ENCODE data around the gene ITGB2. TPM values are rescaled to one million over a fixed set of nuclear protein-coding genes. Genes with fewer than 3 reads are reported as not detected.
"Not testable (repeated sequence)": the region's sequence is repeated elsewhere in the genome, so short reads cannot be mapped to it uniquely, and the experiment has no call there.

The ITGB2 gene
- polyA plus RNA-seq, 3 donors, result 8.8 to 13.0 (median 10.5) TPM

DNA sequence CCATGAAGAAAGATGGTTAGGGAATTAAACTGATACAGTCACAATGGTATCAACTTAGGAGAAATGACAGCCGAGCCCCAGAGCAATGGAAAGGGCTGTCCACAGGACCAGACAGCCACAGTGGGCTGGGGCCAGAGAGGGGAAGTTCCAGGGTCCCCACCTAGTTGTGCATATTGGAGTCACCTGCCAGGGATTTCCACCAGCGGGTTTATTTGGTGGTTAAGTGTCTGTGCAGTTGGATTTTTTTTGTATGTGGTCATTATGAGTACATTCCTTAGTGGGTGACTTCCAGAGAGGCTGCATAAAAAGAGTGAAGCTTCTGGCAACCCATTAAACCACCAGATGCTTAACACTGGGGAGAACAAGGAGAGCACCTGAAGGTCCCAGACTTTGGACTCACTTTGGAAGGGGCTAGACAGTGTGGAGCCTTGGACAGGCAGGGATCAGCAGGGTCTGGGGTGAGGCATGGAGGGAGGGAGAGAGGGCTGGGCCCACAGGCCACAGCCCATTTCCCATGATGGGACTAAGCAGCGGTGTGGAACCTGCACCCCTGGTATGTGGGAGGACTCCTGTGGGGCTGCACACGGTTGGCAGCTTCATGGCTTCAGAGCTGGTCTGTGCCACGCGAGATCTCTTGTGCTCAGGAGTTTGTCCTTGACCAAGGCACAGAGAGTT, 39.4 kb downstream of the ITGB2 start:
- DNase-seq (ENCODE audit: extremely low read depth in 1 of 11, low read depth in 9 of 11, low spot score in 4 of 11), result no peak

DNA sequence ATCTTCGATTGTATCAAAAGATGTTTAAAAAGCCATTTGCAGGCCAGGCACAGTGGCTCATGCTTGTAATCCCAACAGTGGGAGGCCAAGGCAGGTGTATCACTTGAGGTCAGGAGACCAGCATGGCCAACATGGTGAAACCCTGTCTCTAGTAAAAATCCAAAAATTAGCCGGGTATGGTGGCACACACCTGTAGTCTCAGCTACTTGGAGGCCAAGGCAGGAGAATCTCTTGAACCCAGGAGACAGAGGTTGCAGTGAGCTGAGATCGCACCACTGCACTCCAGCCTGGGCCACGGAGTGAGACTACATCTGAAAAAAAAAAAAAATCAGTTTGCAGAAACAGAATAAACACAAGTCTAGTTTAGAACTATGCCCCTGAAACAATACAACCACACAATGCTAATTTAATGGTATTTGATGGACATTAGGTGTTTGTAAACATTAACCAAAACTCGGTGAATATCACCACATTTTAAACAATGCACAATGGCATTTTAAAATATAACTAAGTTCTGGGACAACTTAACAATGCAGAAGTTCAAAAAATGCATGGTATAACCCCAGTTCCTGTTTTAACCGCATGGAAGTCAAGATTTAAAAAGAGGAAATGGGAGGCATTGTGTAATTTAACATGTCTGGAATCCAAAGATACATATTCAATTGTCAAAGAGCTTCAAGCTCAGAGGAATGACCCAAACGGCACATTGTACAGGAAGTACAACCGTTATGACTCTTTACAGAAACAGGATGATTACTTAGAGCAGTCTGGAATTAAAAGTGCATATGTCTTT, 40.1 kb downstream of the ITGB2 start:
- DNase-seq (ENCODE audit: extremely low read depth in 1 of 11, low read depth in 9 of 11, low spot score in 4 of 11), result no peak

DNA sequence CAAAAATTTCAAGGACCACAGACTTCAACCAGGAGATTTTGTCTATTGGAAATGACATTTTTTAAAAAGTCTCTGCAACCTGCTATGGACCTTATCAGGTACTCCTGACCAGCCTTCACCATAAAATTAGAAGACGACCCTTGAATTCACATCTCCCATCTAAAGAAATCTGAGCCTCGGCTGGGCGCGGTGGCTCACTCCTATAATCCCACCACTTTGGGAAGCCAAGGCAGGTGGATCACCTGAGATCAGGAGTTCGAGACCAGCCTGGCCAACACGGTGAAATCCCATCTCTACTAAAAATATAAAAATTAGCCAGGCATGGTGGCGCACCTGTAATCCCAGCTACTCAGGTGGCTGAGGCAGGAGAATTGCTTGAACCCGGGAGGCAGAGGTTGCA, 41.5 kb downstream of the ITGB2 start:
- DNase-seq (ENCODE audit: extremely low read depth in 1 of 11, low read depth in 9 of 11, low spot score in 4 of 11), result not testable (repeated sequence)

DNA sequence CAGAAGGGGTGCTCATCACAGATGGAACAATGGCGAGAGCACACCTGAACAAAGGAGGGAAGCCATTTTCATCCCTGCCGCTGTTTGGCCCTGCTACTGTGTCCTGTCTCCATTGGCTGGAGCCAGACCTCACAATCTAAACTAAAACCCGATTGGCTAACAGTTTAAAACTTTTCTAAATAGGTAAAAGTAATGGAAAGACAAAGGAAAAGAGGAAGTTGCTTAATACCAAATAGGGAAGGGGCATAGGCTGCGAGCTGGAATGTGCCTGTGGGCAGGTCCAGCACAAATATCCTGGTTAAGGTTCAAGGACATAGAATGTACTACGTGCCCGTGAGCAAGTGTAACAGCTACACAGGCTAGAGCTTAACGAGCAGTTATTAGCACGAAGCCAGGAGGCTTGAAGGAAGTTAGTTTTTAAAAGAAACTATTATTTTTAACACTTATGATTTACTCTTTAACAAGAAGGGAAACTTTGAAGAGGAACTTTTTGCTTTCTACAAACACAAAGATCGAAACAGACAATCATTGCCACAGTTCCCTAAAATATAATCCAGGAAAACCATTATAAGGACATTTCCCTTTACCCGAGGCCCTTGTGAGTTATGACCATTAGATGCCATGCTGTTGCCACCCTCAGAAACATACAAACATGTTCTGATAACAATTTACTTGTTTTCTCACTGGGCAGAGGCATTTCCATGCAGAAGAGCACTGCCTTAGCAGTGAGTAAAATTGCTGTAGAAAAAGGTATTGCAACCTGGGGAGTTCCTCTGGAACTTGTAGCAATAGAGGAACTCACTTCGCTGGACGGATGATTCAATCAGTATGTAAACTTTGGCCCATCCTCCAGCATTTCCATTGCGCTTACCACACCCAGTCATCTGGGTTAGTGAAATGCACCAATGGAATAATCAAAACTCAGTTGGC, 42.4 kb downstream of the ITGB2 start:
- DNase-seq (ENCODE audit: extremely low read depth in 1 of 11, low read depth in 9 of 11, low spot score in 4 of 11), result no peak

DNA sequence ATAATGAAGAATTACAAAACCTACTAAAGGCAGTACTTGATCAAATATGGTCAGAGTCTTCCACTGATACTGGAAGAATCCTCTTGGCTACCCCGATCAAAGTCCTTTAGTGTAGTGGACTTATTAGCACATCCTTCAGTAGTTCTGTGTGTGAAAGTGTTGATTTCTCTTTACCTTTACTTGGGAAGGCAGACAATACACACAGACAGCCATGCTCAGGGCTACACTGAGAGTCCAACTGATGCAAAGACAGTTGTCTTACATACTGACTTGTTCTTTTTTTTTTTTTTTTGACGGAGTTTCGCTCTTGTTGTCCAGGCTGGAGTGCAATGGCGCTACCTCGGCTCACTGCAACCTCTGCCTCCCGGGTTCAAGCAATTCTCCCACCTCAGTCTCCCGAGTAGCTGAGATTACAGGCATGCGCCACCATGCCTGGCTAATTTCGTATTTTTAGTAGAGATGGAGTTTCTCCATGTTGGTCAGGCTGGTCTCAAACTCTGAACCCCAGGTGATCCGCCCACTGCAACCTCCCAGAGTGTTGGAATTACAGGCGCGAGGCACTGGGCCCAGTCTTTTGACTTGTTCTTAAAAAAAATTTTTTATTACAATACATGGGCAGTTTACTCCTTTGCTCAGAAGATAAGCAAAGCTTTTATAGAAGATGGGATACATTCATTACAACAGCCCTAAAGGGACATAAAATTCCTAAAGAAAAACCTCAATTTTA, 43.7 kb downstream of the ITGB2 start:
- DNase-seq (ENCODE audit: extremely low read depth in 1 of 11, low read depth in 9 of 11, low spot score in 4 of 11), result no peak

DNA sequence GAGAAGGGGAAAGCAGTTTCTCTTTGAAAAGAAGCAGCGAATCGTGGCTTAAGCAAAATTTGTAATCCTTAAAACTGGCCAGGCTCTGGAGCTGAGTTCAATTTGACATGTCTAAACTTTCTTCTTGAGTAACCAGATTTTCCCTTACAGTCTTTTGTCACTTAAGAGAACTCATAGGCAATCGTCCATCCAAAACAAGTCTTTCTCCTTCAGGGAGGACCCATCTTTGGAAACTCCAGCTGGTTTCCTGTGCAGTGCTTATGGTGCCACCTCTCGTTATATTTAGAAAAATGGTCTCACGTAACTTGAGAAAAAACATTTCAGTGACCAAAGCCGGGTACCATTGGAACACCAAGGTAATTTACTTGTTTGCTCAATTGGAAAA, 45.4 kb downstream of the ITGB2 start:
- DNase-seq (ENCODE audit: extremely low read depth in 1 of 11, low read depth in 9 of 11, low spot score in 4 of 11), result peak in 1 of 11 donors; percentile 25

DNA sequence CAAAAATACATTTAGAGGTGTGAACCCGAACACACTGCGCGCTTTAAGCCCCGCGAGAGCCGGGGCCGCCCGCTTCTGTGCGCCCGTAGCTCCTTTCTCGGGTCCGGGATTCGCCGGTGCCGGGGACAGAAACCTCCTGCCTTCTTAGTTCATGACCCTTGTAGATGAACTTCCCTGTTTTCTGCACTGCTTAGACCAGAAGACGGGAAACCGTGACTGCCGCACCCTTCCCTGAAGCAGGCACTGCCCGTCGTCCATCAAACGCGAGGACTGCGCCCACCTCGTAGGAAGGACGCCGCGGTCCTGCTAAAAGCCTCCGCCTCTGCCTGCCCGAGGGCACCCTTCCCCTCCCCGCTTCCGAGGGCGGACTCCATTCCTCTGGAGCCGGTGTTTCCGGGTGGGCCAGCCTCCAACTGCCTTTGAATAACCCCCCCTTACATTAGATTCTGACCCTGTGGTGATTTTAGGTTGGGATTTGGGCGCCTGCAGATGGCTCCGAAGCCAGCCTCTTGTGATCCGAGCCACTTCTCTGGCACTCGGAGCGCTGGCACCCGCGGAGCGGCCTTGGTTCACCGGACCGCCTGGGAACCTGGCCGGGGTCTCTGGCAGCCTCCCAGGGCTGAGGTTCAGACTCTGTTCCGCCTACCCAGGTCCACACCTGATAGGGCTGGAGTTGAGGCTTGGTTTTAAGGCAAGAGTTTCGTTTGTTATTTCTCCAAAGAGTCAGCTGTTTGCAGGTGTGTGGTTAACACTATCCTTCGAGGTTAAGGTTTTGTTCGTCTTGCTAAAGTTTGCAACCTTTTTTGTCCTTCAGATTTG, 46.0 kb downstream of the ITGB2 start:
- DNase-seq (ENCODE audit: extremely low read depth in 1 of 11, low read depth in 9 of 11, low spot score in 4 of 11), result peak in 1 of 11 donors; percentile 22

DNA sequence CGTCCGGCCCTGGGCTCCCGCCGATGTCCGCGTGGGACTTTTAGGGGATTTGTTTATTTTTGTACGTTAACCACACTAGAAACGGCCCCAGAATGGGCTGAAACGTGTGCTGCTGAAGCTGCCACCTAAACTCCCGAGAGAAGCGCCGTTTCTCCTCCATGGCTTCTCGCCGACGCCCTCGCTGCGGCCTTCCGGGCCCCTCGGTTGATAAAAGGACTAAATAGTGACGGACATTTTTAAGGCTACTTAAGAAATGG, 46.5 kb downstream of the ITGB2 start:
- peak in 2 of 11 donors; percentile 19 to 22 for DNase-seq (ENCODE audit: extremely low read depth in 1 of 11, low read depth in 9 of 11, low spot score in 4 of 11)

DNA sequence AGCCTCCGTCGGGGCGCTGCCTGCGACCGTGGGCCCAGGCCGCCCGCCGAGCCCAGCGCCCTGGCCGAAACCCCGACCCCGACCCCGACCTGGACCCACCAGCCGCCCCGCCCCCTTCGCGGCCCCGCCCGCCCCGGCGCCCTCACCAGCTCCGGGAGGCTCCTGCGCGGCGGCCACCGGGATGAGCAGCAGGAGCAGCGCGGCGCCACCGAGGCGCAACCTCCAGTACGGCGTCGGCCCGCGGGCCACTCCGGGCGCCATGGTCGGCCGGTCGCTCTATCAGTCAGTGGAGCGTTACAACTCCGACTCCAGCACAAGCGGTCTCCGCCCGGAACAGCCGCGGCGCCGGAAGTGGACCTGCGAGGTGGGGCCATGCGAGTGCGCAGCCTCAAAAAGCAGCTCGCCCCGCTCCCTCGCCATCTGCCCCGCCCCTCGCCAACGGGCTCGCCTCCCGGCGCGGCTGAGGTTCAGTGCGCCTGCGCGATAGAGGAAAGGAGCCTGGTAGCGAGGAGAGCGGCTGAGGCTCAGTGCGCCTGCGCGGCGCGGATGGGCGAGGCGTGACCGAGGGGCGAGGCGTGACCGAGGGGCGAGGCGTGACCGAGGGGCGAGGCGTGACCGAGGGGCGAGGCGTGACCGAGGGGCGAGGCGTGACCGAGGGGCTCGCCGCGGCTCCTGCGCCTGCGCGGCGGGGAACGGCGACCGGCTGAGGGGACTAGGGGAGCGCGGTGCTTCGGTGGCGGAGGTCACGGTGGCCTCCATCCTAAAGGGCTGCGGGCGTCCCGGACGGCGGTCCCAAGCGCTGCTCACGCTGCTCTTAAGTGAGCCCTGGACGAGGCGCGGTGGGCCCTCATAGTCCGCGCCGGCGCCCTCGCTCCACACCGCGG, 47.1 kb downstream of the ITGB2 start, which contains the start of gene PTTG1IP:
TSS of gene PTTG1IP (minus strand) at position 335 of the 884 bp plus-strand sequence. CDS start at position 261, 74 bp downstream.
- peak; percentile 94 to 99 (median 98) for DNase-seq (ENCODE audit: extremely low read depth in 1 of 11, low read depth in 9 of 11, low spot score in 4 of 11)

DNA sequence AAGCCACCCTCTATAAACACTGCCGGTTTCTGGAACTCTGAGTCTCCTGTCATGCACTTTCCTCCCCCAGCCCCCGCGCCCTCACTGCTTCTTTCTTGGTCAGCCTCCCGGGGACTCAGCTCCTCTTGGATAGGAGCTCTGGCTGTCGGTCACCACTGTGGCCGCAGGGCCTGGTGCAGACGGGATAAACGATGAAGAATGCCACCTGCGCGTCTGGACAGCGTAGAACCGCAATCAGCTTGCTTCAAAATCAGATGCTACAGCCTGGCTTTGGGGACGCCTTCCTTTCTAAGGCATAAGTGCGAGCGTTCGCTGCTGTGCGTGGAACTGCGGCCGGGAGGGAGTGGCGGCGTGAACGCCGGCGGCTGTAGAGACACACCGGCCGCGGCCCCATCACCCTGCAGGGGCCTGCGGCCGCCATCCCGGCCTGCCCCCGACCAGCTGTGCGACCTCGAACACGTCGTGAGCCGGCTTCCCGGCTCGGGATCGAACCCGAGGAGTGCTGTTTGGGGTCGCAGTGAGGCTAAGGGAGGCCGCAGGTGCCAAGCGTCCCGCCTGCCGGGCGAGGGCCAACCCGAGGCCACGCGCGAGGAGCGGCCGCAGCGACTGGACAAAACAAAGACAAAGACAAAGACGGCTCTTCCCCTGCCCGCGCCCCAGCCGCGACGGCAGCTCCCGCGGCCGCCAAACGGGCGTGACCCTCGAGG, 47.9 kb downstream of the ITGB2 start:
- peak in 1 of 11 donors; percentile 38 for DNase-seq (ENCODE audit: extremely low read depth in 1 of 11, low read depth in 9 of 11, low spot score in 4 of 11)

DNA sequence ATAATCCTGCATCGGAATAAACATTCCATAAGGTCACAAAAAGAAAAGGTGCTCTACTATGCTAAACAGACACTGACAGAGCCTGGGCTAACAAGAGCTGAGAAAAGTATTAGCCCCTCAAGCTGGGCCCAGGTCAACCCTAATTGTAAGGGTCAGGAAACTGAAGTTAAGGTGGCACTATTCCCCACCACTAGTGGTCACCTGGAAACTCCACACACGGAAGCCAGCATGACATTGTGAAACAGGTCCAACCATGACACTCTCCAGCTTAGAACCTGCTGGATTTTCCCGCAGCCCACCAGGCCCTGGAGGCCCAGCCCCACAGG, 48.4 kb downstream of the ITGB2 start:
- no peak for DNase-seq (ENCODE audit: extremely low read depth in 1 of 11, low read depth in 9 of 11, low spot score in 4 of 11)

DNA sequence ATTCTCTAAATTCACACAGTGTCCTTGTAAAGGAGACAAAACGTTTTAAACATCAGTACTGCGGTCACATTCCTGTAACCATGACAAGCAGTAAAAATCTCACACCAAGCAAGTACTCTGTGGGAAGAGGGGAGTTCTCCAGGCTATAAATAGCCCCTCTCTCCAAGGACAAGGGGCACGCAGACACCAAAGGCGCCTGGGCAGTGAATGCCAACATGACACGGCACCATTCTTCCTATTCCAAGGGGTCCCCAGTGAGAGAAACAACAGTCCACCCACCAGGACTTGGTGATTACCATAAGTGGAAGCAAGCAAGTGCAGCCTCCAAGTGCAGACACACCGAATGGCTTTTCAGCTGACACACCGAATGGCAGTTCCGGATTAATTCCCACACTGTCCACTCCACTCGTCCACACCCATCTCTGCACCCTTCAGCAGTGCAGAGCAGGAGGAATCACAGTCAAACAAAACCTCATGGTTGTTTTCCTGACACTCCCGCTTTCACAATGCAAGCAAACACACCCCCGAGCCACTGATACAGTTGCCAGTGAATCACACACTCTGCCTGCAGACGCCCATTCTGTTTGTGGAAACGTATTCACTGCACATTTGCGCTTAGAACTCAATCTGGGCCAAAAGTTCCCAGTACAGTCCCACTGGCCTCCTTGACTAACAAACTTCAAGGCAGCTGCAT, 49.0 kb downstream of the ITGB2 start:
- DNase-seq (ENCODE audit: extremely low read depth in 1 of 11, low read depth in 9 of 11, low spot score in 4 of 11), result no peak

DNA sequence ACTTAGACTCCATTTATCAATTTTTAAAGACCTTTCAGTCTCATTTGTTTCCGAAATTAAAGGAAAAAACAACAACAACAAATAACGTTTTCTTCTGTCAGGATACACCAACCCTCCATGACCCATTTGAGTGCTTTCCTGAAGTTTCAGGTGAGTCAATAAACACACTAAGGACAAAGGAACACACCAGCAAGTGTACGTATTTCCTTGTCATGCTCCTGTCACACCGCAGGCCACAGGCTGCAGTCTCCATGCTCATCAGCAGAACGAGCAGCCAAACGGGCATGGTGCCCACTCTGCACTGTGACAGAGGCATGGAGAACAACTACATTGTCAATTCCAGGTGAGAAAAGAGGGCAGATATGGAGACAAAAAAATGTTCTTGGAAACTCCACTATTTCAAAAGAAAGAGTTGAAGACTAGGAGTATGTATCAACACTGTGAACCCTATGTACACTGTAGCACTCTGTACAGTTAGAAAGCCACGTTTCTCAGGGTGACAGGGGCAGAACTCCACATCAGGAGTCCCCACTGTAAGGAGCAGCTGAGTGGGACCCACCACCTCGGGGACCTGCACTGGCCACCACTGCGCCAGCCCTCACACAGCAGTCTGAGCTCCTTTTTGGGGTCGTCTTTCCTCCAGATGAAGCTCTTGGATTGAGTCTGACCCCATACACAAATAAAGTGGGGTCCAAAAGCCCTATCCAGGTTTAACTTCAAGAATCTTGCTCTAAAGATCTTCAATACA, 49.8 kb downstream of the ITGB2 start:
- no peak for DNase-seq (ENCODE audit: extremely low read depth in 1 of 11, low read depth in 9 of 11, low spot score in 4 of 11)

DNA sequence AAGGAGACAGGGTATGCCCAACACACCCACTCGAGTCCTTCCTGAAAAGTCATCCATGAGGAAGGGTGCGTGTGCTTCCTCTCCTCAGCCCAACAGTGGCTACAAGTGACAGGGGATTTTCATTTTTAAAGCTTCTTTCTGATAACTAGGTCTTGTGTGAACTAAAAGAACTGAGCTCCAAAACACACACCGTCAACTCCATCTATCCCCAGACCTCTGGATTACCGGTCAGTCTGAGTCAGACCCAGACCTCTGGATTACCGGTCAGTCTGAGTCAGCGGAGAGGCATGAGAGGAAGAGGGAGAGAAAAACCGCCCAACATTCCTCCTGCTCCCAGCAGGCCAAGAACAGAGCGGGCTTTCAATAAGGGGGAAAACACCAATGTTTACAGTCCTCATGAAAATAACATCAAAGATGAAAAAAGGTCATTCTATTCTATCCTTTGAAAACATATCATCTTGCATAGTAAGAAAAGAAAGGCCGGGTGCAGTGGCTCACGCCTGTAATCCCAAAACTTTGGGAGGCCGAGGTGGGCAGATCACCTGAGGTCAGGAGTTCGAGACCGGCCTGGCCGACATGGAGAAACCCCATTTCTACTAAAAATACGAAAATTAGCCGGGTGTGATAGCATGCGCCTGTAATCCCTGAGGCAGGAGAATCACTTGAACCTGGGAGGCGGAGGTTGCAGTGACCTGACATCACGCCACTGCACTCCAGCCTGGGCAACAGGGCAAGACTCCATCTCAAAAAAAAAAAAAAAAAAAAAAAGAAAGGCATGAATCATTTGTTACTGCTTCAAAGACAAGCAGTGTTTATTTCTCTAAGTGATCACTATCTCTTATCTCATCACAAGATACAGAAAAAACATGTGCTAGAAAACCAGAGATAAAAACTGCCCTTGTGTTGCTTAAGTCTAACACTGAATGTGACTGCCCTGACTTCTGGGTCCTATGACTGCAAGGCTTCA, 50.6 kb downstream of the ITGB2 start:
- no peak for DNase-seq (ENCODE audit: extremely low read depth in 1 of 11, low read depth in 9 of 11, low spot score in 4 of 11)

DNA sequence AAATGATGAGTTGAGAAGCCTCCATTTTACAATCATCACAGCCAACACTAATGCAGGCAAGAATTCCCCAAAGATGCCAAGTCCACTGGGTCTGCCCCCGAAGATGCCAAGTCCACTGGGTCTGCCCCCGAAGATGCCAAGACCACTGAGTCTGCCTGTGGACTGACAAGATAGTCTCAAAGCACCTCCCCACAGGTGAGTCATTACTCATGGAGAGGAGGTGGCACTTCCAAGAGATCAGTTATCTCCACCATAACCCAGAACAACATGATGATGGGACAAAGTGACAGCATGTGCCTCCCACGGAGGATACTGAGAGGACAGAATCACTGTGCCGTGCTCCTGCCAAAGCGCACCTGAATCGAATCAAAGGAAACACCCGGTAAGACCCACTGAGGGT, 52.0 kb downstream of the ITGB2 start:
- no peak for DNase-seq (ENCODE audit: extremely low read depth in 1 of 11, low read depth in 9 of 11, low spot score in 4 of 11)
